Measurements from ENCODE around the gene DALRD3.
A peak's percentile ranks its signal among the peaks of the same experiment; 100 is the strongest.

DALRD3 gene

GRCh38 chr3:49057268-49057667, 38.9 kb upstream of the DALRD3 start (continued):
- TF ChIP-seq, protein P1, sequence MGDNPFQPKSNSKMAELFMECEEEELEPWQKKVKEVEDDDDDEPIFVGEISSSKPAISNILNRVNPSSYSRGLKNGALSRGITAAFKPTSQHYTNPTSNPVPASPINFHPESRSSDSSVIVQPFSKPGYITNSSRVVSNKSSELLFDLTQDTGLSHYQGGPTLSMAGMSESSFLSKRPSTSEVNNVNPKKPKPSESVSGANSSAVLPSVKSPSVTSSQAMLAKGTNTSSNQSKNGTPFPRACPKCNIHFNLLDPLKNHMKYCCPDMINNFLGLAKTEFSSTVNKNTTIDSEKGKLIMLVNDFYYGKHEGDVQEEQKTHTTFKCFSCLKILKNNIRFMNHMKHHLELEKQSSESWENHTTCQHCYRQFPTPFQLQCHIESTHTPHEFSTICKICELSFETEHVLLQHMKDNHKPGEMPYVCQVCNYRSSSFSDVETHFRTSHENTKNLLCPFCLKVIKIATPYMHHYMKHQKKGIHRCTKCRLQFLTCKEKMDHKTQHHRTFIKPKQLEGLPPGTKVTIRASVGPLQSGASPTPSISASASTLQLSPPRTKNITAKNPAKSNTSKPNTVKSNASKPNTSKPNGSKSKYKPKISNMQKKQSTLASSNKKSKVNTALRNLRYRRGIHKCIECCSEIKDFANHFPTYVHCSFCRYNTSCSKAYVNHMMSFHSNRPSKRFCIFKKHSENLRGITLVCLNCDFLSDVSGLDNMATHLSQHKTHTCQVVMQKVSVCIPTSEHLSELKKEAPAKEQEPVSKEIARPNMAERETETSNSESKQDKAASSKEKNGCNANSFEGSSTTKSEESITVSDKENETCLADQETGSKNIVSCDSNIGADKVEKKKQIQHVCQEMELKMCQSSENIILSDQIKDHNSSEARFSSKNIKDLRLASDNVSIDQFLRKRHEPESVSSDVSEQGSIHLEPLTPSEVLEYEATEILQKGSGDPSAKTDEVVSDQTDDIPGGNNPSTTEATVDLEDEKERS (tag by site-specific recombination; IDR thresholded peaks at IDR 0.05), result no peak
- TF ChIP-seq KLF10 (tag by site-specific recombination; IDR thresholded peaks at IDR 0.05) (no peak), ZSCAN30 (tag by site-specific recombination; IDR thresholded peaks at IDR 0.05) (no peak)

DNA sequence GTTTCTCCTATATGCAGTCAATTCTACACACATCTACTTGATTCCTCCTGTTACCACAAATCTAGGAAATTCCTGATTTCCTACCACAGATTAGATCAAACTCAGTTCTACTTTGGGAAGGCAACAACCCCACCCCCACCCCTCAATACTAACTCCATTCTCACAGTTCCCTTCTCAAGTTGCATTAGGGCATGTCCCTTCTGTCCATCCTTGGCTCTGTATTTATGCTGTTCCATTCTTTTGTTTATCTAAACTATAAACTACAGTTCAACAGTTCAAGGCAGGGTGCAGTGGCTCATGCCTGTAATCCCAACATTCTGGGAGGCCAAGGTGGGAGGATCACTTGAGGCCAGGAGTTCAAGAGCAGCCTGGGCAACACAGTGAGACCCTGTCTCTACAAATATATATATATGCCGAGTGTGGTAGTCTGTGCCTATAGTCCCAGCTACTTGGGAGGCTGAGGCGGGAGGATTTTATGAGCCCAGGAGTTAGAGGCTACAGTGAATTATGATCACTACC, 36.0 kb upstream of the DALRD3 start:
- Histone ChIP-seq H3K9me3 (ENCODE audit: control insufficient read depth, insufficient read depth, low read depth, low read length) (no peaks in the 10 kb centered on the region), H3K27ac (ENCODE audit: extremely low read depth, low read depth, low read length) (no peak overlapping the region), H3K36me3 (ENCODE audit: control insufficient read depth in 2 of 2, insufficient read depth in 1 of 2, low read length in 2 of 2) (peaks cover 7 to 76% of the 10 kb centered on the region in 2 experiments), H3K4me1 (ENCODE audit: control insufficient read depth, insufficient read depth, low read length) (no peaks in the 10 kb centered on the region), H3K4me3 (ENCODE audit: low read depth, low read length) (no peak overlapping the region)
- no peak for TF ChIP-seq ZNF350 (tag by site-specific recombination; IDR thresholded peaks at IDR 0.05)
- TF ChIP-seq ZNF121 (tag by site-specific recombination; IDR thresholded peaks at IDR 0.05), result 0 out of 2 replicates have a peak, but pooled peaks have one; percentile 13
- CTCF ChIA-PET, result no interaction called here
- POLR2A ChIA-PET, result interaction anchor here (1.6 kb wide), 1 partner anchor 40 kb away, joined by 3 read pairs; the partner anchor contains the start of gene QRICH1

GRCh38 chr3:49053543-49053942, 35.2 kb upstream of the DALRD3 start:
- CTCF ChIA-PET, result no interaction called here
- peaks cover 7 to 78% of the 10 kb centered on the region in 2 experiments for H3K36me3 ChIP-seq (ENCODE audit: control insufficient read depth in 2 of 2, insufficient read depth in 1 of 2, low read length in 2 of 2)
- no peaks in the 10 kb centered on the region for H3K4me1 ChIP-seq (ENCODE audit: control insufficient read depth, insufficient read depth, low read length)
- H3K4me3 ChIP-seq (ENCODE audit: low read depth, low read length), result no peak overlapping the region
- no peaks in the 10 kb centered on the region for H3K9me3 ChIP-seq (ENCODE audit: control insufficient read depth, insufficient read depth, low read depth, low read length)
- no peak overlapping the region for H3K27ac ChIP-seq (ENCODE audit: extremely low read depth, low read depth, low read length)
- TF ChIP-seq, protein P2, sequence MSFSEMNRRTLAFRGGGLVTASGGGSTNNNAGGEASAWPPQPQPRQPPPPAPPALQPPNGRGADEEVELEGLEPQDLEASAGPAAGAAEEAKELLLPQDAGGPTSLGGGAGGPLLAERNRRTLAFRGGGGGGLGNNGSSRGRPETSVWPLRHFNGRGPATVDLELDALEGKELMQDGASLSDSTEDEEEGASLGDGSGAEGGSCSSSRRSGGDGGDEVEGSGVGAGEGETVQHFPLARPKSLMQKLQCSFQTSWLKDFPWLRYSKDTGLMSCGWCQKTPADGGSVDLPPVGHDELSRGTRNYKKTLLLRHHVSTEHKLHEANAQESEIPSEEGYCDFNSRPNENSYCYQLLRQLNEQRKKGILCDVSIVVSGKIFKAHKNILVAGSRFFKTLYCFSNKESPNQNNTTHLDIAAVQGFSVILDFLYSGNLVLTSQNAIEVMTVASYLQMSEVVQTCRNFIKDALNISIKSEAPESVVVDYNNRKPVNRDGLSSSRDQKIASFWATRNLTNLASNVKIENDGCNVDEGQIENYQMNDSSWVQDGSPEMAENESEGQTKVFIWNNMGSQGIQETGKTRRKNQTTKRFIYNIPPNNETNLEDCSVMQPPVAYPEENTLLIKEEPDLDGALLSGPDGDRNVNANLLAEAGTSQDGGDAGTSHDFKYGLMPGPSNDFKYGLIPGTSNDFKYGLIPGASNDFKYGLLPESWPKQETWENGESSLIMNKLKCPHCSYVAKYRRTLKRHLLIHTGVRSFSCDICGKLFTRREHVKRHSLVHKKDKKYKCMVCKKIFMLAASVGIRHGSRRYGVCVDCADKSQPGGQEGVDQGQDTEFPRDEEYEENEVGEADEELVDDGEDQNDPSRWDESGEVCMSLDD (tag by site-specific recombination; IDR thresholded peaks at IDR 0.05), result no peak
- TF ChIP-seq ZNF138 (tag by site-specific recombination; IDR thresholded peaks at IDR 0.05; ENCODE audit: borderline replicate concordance) (no peak), PRDM6 (tag by site-specific recombination; IDR thresholded peaks at IDR 0.05) (no peak), ZNF571 (tag by site-specific recombination; IDR thresholded peaks at IDR 0.05) (no peak), ZBTB6 (tag by site-specific recombination; IDR thresholded peaks at IDR 0.05) (no peak), ZSCAN5A (tag by site-specific recombination; IDR thresholded peaks at IDR 0.05) (no peak), ZBTB17 (tag by site-specific recombination; IDR thresholded peaks at IDR 0.05) (no peak)
- POLR2A ChIA-PET, result no interaction called here

All from HEK293 (cell line).